ENCODE data around the gene DENND1C. TPM values are rescaled to one million over a fixed set of nuclear protein-coding genes. Genes with fewer than 3 reads are reported as not detected.

The DENND1C gene
- polyA plus RNA-seq, 2 of the 4 experiments (the other 2 are of a cell fraction), result 0.30 to 0.32 TPM

DNA sequence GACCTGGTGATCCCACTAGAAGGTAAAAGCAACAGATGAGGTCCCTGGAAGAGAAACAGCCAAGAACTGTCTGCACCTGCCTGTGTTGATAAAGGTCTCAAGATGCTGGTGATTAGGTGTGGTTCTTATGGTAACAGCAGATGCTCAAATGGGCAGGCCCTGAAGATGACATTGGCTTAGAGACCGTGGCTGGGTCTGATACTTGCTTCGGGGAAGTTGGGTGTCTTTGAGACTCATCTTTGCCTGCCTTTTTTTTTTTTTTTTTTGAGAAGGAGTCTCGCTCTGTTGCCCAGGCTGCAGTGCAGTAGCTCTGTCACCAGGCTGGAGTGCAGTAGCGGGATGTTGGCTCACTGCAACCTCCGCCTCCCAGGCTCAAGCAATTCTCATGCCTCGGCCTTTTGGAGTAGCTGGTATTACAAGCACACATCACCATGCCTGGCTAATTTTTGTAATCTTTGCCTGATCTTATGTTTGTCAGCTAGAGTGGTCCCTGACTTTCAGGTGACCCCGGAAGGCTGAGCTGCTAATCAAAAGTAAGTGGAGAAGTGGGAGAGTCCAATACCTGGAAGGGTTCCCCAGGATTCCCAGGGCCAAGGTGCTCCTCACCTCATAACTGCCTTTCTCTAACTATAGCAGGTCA lies 29.9 kb downstream of the DENND1C start (continued):
- TF ChIP-seq GATA3 (IDR thresholded peaks at IDR 0.05; ENCODE audit: borderline replicate concordance), result no peak
- no peak for TF ChIP-seq EHF (CRISPR knock-in tag; IDR thresholded peaks at IDR 0.05)
- TF ChIP-seq, protein P1, sequence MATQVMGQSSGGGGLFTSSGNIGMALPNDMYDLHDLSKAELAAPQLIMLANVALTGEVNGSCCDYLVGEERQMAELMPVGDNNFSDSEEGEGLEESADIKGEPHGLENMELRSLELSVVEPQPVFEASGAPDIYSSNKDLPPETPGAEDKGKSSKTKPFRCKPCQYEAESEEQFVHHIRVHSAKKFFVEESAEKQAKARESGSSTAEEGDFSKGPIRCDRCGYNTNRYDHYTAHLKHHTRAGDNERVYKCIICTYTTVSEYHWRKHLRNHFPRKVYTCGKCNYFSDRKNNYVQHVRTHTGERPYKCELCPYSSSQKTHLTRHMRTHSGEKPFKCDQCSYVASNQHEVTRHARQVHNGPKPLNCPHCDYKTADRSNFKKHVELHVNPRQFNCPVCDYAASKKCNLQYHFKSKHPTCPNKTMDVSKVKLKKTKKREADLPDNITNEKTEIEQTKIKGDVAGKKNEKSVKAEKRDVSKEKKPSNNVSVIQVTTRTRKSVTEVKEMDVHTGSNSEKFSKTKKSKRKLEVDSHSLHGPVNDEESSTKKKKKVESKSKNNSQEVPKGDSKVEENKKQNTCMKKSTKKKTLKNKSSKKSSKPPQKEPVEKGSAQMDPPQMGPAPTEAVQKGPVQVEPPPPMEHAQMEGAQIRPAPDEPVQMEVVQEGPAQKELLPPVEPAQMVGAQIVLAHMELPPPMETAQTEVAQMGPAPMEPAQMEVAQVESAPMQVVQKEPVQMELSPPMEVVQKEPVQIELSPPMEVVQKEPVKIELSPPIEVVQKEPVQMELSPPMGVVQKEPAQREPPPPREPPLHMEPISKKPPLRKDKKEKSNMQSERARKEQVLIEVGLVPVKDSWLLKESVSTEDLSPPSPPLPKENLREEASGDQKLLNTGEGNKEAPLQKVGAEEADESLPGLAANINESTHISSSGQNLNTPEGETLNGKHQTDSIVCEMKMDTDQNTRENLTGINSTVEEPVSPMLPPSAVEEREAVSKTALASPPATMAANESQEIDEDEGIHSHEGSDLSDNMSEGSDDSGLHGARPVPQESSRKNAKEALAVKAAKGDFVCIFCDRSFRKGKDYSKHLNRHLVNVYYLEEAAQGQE (IDR thresholded peaks at IDR 0.05), result no peak
- TF ChIP-seq HOXA7 (CRISPR knock-in tag; IDR thresholded peaks at IDR 0.05), result no peak
- no peak for TF ChIP-seq HOXB5 (CRISPR knock-in tag; IDR thresholded peaks at IDR 0.05)

DNA sequence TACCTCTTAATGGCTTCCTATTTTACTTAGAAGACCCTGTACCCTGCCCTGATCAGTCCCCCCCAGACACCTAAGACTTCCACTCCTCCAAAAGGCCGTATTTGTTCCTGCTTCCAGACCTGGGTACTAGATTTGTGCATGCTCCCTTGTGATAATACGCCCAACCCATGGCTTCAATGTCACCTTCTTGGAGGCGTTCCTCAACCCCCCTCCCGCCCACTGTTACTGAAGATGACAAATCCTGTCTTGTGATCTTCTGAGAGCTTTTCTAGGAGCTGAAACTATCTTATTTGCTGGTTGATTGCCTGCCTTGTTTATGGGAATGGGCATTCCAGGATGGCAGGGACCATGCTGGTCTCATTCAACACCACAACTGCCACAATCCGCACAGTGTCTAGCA lies 31.4 kb downstream of the DENND1C start:
- Histone ChIP-seq H3K4me3 (no peak overlapping the region), H3K4me2 (no peak overlapping the region), H3K27ac (no peak overlapping the region), H3K4me1 (no peaks in the 10 kb centered on the region), H3K9me3 (no peaks in the 10 kb centered on the region; the same call in 2 of the 3 replicates)
- 88% methylated on average over 5 of the region's 5 CpGs for WGBS (ENCODE audit: missing lambda C conversion rate)
- POLR2A ChIA-PET, result no interaction called here
- TF ChIP-seq ZC3H11A (IDR thresholded peaks at IDR 0.05), result no peak
- TF ChIP-seq CEBPB (IDR thresholded peaks at IDR 0.05), result no peak
- TF ChIP-seq HOXB5 (CRISPR knock-in tag; IDR thresholded peaks at IDR 0.05), result no peak
- TF ChIP-seq, protein P2, sequence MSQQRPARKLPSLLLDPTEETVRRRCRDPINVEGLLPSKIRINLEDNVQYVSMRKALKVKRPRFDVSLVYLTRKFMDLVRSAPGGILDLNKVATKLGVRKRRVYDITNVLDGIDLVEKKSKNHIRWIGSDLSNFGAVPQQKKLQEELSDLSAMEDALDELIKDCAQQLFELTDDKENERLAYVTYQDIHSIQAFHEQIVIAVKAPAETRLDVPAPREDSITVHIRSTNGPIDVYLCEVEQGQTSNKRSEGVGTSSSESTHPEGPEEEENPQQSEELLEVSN (IDR thresholded peaks at IDR 0.05; ENCODE audit: borderline replicate concordance, low read depth), result no peak
- no peak for TF ChIP-seq RCOR1 (IDR thresholded peaks at IDR 0.05; ENCODE audit: low read depth, low read length)
- TF ChIP-seq POLR2A (IDR thresholded peaks at IDR 0.05; ENCODE audit: low read length), result no peak
- TF ChIP-seq, protein P3, sequence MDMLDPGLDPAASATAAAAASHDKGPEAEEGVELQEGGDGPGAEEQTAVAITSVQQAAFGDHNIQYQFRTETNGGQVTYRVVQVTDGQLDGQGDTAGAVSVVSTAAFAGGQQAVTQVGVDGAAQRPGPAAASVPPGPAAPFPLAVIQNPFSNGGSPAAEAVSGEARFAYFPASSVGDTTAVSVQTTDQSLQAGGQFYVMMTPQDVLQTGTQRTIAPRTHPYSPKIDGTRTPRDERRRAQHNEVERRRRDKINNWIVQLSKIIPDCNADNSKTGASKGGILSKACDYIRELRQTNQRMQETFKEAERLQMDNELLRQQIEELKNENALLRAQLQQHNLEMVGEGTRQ (IDR thresholded peaks at IDR 0.05), result no peak
- no peak for TF ChIP-seq SMC3 (IDR thresholded peaks at IDR 0.05)
- TF ChIP-seq TP53 (CRISPR knock-in tag; IDR thresholded peaks at IDR 0.05), result no peak
- no peak for TF ChIP-seq CBX2 (IDR thresholded peaks at IDR 0.05; ENCODE audit: borderline replicate concordance, low read depth)
- TF ChIP-seq CHD2 (IDR thresholded peaks at IDR 0.05; ENCODE audit: low read length, partially characterized antibody), result no peak
- TF ChIP-seq, protein P4, sequence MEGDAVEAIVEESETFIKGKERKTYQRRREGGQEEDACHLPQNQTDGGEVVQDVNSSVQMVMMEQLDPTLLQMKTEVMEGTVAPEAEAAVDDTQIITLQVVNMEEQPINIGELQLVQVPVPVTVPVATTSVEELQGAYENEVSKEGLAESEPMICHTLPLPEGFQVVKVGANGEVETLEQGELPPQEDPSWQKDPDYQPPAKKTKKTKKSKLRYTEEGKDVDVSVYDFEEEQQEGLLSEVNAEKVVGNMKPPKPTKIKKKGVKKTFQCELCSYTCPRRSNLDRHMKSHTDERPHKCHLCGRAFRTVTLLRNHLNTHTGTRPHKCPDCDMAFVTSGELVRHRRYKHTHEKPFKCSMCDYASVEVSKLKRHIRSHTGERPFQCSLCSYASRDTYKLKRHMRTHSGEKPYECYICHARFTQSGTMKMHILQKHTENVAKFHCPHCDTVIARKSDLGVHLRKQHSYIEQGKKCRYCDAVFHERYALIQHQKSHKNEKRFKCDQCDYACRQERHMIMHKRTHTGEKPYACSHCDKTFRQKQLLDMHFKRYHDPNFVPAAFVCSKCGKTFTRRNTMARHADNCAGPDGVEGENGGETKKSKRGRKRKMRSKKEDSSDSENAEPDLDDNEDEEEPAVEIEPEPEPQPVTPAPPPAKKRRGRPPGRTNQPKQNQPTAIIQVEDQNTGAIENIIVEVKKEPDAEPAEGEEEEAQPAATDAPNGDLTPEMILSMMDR (IDR thresholded peaks at IDR 0.05), result no peak
- no peak for TF ChIP-seq KDM5A (IDR thresholded peaks at IDR 0.05)
- no peak for TF ChIP-seq HOXB13 (CRISPR knock-in tag; IDR thresholded peaks at IDR 0.05; ENCODE audit: low read depth)
- TF ChIP-seq, protein P5, sequence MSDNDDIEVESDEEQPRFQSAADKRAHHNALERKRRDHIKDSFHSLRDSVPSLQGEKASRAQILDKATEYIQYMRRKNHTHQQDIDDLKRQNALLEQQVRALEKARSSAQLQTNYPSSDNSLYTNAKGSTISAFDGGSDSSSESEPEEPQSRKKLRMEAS (IDR thresholded peaks at IDR 0.05), result no peak
- no peak for TF ChIP-seq BHLHE40 (IDR thresholded peaks at IDR 0.05; ENCODE audit: low read depth, low read length)
- TF ChIP-seq RARB (CRISPR knock-in tag; IDR thresholded peaks at IDR 0.05), result no peak
- CTCF ChIA-PET, result interaction anchor here (0.9 kb wide), 1 partner anchor 14 kb away, joined by 3 read pairs; no protein-coding TSS in a partner anchor
- DNase-seq (ENCODE audit: low read depth in 1 of 2, low spot score in 1 of 2) (no peak), FAIRE-seq (no peak), ATAC-seq (no peak)

All from A549 (cell line).